Measurements from ENCODE around the gene SIL1. TPM values are rescaled to one million over a fixed set of nuclear protein-coding genes. Genes with fewer than 3 reads are reported as not detected.
A peak's percentile ranks its signal among the peaks of the same experiment; 100 is the strongest.
"Not testable (repeated sequence)": the region's sequence is repeated elsewhere in the genome, so short reads cannot be mapped to it uniquely, and the experiment has no call there.

The SIL1 gene
- total and polyA plus RNA-seq, 8 donors: 22.2 to 83.6 (median 33.4) TPM

DNA sequence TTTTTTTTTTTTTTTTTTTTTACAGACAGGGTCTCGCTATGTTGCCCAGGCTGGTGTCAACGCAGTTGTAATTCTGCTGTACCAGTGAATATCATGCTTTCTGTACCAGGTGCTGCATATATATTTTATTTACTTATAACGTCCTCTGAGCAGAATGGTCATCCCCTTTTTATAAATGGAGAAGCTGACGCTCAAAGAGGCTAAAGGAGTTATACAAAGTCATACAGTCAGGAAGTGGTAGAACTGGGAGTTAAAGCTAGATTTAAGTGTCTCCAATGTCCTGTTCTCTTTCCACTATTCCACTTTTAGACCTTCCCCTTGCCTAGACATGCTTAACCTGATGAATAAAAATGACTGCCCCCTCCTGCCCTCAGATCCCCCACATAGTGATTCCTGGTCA, 1.2 kb upstream of the SIL1 start:
- H3K9me3 ChIP-seq: no peaks in the 10 kb centered on the region
- peaks cover 8 to 29% (median 19%) of the 10 kb centered on the region in 4 donors for H3K4me1 ChIP-seq
- peak overlapping the region in 3 of 5 donors; percentile 3 to 96 (median 14) for H3K27ac ChIP-seq
- intact Hi-C loops (cut with DNase I; ENCODE audit: low total_unique reads): no loop called here
- no peaks in the 10 kb centered on the region for H3K27me3 ChIP-seq
- DNase-seq: no peak
- H3K36me3 ChIP-seq: peaks cover 0 to 3% (median 0%) of the 10 kb centered on the region in 4 donors
- no peak for TF ChIP-seq EP300 (IDR thresholded peaks at IDR 0.05)
- no peak for TF ChIP-seq POLR2A (IDR thresholded peaks at IDR 0.05)
- no peak for TF ChIP-seq POLR2AphosphoS5 (IDR thresholded peaks at IDR 0.05)
- TF ChIP-seq, protein P1, sequence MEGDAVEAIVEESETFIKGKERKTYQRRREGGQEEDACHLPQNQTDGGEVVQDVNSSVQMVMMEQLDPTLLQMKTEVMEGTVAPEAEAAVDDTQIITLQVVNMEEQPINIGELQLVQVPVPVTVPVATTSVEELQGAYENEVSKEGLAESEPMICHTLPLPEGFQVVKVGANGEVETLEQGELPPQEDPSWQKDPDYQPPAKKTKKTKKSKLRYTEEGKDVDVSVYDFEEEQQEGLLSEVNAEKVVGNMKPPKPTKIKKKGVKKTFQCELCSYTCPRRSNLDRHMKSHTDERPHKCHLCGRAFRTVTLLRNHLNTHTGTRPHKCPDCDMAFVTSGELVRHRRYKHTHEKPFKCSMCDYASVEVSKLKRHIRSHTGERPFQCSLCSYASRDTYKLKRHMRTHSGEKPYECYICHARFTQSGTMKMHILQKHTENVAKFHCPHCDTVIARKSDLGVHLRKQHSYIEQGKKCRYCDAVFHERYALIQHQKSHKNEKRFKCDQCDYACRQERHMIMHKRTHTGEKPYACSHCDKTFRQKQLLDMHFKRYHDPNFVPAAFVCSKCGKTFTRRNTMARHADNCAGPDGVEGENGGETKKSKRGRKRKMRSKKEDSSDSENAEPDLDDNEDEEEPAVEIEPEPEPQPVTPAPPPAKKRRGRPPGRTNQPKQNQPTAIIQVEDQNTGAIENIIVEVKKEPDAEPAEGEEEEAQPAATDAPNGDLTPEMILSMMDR (IDR thresholded peaks at IDR 0.05): no peak
- no peak overlapping the region for H3K4me3 ChIP-seq
- WGBS, 5 donors: 87 to 96% (median 93%) methylated on average over 4 of the region's 4 CpGs

DNA sequence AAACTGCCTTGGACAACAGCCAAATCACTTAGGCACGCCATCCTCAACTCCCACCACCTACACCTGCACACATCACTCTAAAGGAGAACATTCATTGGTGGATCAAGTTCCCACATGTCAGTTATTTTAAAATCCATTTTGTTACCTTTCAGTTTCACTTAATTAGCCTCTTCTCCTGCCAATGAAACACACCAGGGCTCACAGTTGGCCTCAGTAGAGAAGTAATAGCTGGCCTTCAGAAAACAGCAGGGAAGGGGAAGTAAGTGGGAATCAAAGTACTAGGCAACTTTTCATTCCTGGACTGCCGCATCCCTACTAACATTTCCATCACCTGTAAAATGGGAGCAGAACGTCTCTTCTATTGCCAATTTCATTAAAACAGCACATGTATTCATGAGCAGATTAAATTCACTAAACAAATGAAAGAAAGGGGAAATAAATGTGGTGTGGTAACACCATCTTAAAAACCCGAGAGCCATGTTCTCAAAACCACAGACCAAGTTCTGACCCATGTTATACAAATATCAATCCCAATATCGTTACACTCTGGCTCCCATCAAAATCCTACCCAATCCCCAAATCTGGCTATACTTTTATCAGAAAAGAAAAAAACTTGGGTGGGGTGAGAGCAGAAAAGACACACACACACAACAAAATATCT, 1.7 kb downstream of the SIL1 start:
- H3K4me3 ChIP-seq: peak overlapping the region in 1 of 4 donors; percentile 61
- peak overlapping the region in 3 of 5 donors; percentile 93 to 97 (median 96) for H3K27ac ChIP-seq
- WGBS, 5 donors: 78 to 89% (median 83%) methylated on average over 5 of the region's 5 CpGs
- H3K4me1 ChIP-seq: peaks cover 8 to 36% (median 21%) of the 10 kb centered on the region in 4 donors
- no peaks in the 10 kb centered on the region for H3K9me3 ChIP-seq
- TF ChIP-seq POLR2A (IDR thresholded peaks at IDR 0.05) (no peak), POLR2AphosphoS5 (IDR thresholded peaks at IDR 0.05) (no peak), EP300 (IDR thresholded peaks at IDR 0.05) (no peak)
- TF ChIP-seq, protein P1 (IDR thresholded peaks at IDR 0.05): no peak
- H3K27me3 ChIP-seq: no peaks in the 10 kb centered on the region
- intact Hi-C loops (cut with DNase I; ENCODE audit: low total_unique reads): no loop called here
- no peak for DNase-seq
- H3K36me3 ChIP-seq: peaks cover 0 to 4% (median 1%) of the 10 kb centered on the region in 4 donors

DNA sequence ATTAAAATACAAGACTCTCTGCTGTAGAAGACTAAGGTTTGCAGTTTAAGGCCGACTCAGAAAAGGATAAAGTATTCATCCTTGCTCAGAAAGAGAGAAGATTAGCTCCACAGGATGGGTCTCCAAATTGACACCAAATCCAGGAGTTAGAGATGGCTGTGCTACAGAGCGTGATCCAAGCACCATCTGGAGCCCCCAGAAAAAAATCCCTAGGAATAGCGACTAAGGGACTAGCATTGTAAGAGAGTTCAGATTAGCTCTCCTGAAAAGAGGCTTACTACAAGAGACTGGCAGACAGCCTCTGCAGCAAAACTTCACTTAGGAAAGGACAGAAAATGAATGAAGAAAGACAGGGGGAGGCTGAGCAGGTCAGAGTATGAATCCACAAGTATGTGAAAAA, 3.7 kb downstream of the SIL1 start:
- 94 to 96% (median 95%) methylated on average over 3 of the region's 3 CpGs for WGBS, 5 donors
- Histone ChIP-seq H3K9me3 (no peaks in the 10 kb centered on the region), H3K4me1 (peaks cover 11 to 48% (median 30%) of the 10 kb centered on the region in 4 donors), H3K27me3 (no peaks in the 10 kb centered on the region), H3K27ac (no peak overlapping the region), H3K4me3 (no peak overlapping the region), H3K36me3 (peaks cover 0 to 4% (median 1%) of the 10 kb centered on the region in 4 donors)
- DNase-seq: no peak
- intact Hi-C loops (cut with DNase I; ENCODE audit: low total_unique reads): no loop called here
- TF ChIP-seq POLR2A (IDR thresholded peaks at IDR 0.05) (no peak), POLR2AphosphoS5 (IDR thresholded peaks at IDR 0.05) (no peak), EP300 (IDR thresholded peaks at IDR 0.05) (no peak)
- TF ChIP-seq, protein P1 (IDR thresholded peaks at IDR 0.05): no peak

DNA sequence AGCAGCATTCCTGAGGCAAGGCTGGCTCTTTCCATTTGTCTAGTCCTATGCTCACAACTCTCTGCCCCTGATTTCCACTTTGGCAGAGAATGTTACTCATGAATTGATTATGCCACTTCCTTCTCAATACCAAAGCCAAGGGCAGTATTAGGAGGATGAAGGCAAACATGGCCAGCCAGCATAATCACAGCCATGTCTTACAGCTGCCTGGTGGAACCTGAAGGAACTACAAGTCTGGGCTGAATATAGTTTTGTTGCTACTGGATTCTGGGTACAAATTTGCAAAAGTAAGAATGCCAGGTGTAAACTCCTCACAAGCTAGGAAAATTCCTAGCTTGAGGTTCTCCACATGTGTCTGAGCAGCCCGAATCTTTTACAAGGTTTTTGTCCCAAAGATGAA, 4.2 kb downstream of the SIL1 start:
- TF ChIP-seq EP300 (IDR thresholded peaks at IDR 0.05): no peak
- TF ChIP-seq, protein P1 (IDR thresholded peaks at IDR 0.05): peak in 1 of 7 experiments; percentile 15
- Histone ChIP-seq H3K9me3 (no peaks in the 10 kb centered on the region), H3K4me1 (peaks cover 11 to 48% (median 32%) of the 10 kb centered on the region in 4 donors), H3K36me3 (peaks cover 0 to 4% (median 1%) of the 10 kb centered on the region in 4 donors), H3K27ac (no peak overlapping the region), H3K4me3 (no peak overlapping the region), H3K27me3 (no peaks in the 10 kb centered on the region)
- WGBS, 5 donors: 78 to 94% (median 89%) methylated on average over 1 of the region's 1 CpG
- intact Hi-C loops (cut with DNase I; ENCODE audit: low total_unique reads): no loop called here
- DNase-seq: no peak

DNA sequence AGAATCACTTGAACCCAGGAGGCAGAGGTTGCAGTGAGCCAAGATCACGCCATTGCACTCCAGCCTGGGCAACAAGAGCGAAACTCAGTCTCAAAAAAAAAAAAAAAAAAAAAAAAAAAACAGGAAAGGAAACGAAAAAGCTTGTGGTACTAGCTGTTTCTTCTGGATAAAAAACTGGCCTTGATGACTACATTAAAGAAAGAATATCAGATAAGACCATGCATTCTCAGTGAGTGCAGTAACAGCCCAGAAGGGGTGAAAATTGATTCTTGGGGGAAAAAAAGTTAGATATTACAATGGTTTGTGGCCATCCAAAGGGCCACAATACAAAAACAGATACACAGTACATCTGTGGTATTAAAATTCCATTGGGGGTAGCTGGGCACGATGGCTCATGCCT, 5.3 kb downstream of the SIL1 start:
- WGBS, 5 donors: 74 to 90% (median 86%) methylated on average over 4 of the region's 4 CpGs
- H3K27ac ChIP-seq; intact Hi-C loops (cut with DNase I; ENCODE audit: low total_unique reads): not testable (repeated sequence)

DNA sequence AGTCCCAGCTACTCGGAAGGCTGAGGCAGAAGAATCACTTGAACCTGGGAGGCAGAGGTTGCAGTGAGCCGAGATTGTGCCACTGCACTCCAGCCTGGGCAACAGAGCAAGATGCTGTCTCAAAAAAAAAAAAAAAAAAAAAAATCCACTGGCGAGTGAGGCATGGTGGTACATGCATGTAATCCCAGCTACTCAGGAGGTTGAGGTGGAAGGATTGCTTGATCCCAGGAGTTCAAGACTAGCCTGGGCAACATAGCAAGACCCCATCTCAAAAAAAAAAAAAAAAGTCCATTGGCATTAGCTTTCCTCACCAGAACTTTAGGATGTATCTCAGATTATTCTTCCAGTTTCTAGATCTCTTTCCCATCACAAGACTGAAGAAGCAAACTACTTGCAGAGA, 6.2 kb downstream of the SIL1 start:
- H3K4me3 ChIP-seq; H3K27ac ChIP-seq; H3K36me3 ChIP-seq; H3K27me3 ChIP-seq; DNase-seq; intact Hi-C loops (cut with DNase I; ENCODE audit: low total_unique reads); H3K9me3 ChIP-seq: not testable (repeated sequence)
- peaks cover 4 to 49% (median 28%) of the 10 kb centered on the region in 4 donors for H3K4me1 ChIP-seq
- 94 to 100% (median 98%) methylated on average over 3 of the region's 3 CpGs for WGBS, 5 donors

More for the DNA sequence above, 5.3 kb downstream of the SIL1 start:
- not testable (repeated sequence) for H3K27me3 ChIP-seq, H3K4me3 ChIP-seq, DNase-seq, H3K36me3 ChIP-seq, H3K9me3 ChIP-seq
- H3K4me1 ChIP-seq: peaks cover 11 to 52% (median 30%) of the 10 kb centered on the region in 4 donors
